SKM-1 (cell line): Measurements from ENCODE around the gene CDKN1B.

Source experiments
- DNase-seq: peaks from one replicate; lab custom pipeline; 2025; ENCODE audit not compliant: unreplicated experiment; lab: John Stamatoyannopoulos, UW

Gene CDKN1B

GRCh38 chr12:12755923-12756322, 38.8 kb downstream of the CDKN1B start:
- DNase-seq: no peak

- DNase-seq: no peak
Measured at GRCh38 chr12:12757121-12757520, 40.0 kb downstream of the CDKN1B start.

DNA sequence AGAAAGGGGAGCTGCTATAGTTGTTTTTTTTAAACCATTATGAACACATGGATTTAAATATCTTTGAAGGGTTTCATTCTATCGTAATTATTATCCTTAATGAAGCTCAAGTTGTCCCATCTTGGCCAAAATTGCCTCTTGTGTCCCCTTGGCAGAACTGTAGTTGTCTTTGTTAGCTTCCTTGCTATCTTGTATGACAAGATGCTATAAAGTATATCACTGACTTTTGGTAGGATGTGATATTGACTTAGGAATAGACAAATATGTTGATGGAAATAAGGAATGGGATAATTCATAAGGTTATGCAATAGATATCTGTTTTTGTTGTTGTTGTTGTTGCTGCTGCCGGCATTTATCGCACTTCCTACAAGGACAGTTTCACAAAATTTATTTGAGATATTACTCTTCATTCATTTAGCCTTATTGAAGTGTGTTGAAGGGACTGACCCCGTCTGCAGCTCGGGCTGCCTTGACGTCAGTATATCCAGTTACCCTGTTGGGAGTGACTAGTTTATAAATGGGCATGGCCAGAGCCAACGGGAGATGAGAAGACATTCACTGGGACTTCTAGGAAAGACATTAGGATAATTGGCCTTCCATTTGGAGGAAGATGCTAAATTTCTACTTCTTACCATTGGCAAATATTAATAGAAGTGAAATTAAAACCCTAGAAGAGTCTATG, 42.2 kb downstream of the CDKN1B start:
- no peak for DNase-seq

GRCh38 chr12:12764824-12765223, 47.7 kb downstream of the CDKN1B start:
- no peak for DNase-seq

- no peak for DNase-seq
Measured at GRCh38 chr12:12770262-12770661, 53.1 kb downstream of the CDKN1B start.
